GM19328 (cell line): ENCODE results near the gene DPP6.

Experiments used
- ATAC-seq: cut with Tn5 transposase; IDR thresholded peaks from one replicate; pipeline ENCODE4 v1.9.1; 2021; ENCODE audit warnings: mild to moderate bottlenecking, moderate library complexity; ENCODE audit not compliant: unreplicated experiment

Gene DPP6

GRCh38 chr7:154578336-154578735 is 526.1 kb downstream of the DPP6 start:
- ATAC-seq, result no peak

GRCh38 chr7:154579711-154580110 is 527.5 kb downstream of the DPP6 start:
- no peak for ATAC-seq

- ATAC-seq, result no peak
Measured at GRCh38 chr7:154581251-154581890, 529.2 kb downstream of the DPP6 start.

- ATAC-seq, result no peak
Measured at GRCh38 chr7:154583454-154583853, 531.3 kb downstream of the DPP6 start.

GRCh38 chr7:154584352-154585252 is 532.4 kb downstream of the DPP6 start:
- no peak for ATAC-seq

GRCh38 chr7:154587792-154588191 is 535.6 kb downstream of the DPP6 start:
- no peak for ATAC-seq

GRCh38 chr7:154591544-154591943 is 539.3 kb downstream of the DPP6 start:
- ATAC-seq, result no peak

GRCh38 chr7:154592388-154592787 is 540.2 kb downstream of the DPP6 start:
- ATAC-seq, result no peak

- no peak for ATAC-seq
Measured at GRCh38 chr7:154598396-154598795, 546.2 kb downstream of the DPP6 start.

- ATAC-seq, result no peak
Measured at GRCh38 chr7:154598864-154599263, 546.7 kb downstream of the DPP6 start.

GRCh38 chr7:154610903-154611302 is 558.7 kb downstream of the DPP6 start:
- no peak for ATAC-seq

- no peak for ATAC-seq
Measured at GRCh38 chr7:154613811-154614210, 561.6 kb downstream of the DPP6 start.

- no peak for ATAC-seq
Measured at GRCh38 chr7:154620141-154620755, 568.0 kb downstream of the DPP6 start.

- ATAC-seq, result no peak
Measured at GRCh38 chr7:154623399-154623798, 571.2 kb downstream of the DPP6 start.

GRCh38 chr7:154627646-154628290 is 575.6 kb downstream of the DPP6 start:
- ATAC-seq, result no peak

- no peak for ATAC-seq
Measured at GRCh38 chr7:154628556-154628955, 576.4 kb downstream of the DPP6 start.

- no peak for ATAC-seq
Measured at GRCh38 chr7:154631162-154631561, 579.0 kb downstream of the DPP6 start.

- ATAC-seq, result no peak
Measured at GRCh38 chr7:154633641-154634040, 581.4 kb downstream of the DPP6 start.

GRCh38 chr7:154638286-154638685 is 586.1 kb downstream of the DPP6 start:
- ATAC-seq, result no peak

- ATAC-seq, result no peak
Measured at GRCh38 chr7:154640266-154640865, 588.2 kb downstream of the DPP6 start.

GRCh38 chr7:154640917-154641316 is 588.7 kb downstream of the DPP6 start:
- no peak for ATAC-seq
